NT2/D1 (cell line): ENCODE results near the gene NMRK2.

ENCODE experiments used
- SUZ12 ChIP-seq: IDR thresholded peaks from 2 replicates; pipeline ENCODE4 v1.6.1; 2011; ENCODE audit not compliant: insufficient read length, insufficient read depth; ENCODE audit errors: extremely low read depth
- YY1 ChIP-seq: IDR thresholded peaks from 2 replicates; pipeline ENCODE4 v1.6.1; 2011; ENCODE audit not compliant: insufficient read length, insufficient read depth
- ZNF274 ChIP-seq: IDR thresholded peaks from 2 replicates; pipeline ENCODE4 v1.6.1; 2011; ENCODE audit warnings: mild to moderate bottlenecking, low read depth, low read length

DNA sequence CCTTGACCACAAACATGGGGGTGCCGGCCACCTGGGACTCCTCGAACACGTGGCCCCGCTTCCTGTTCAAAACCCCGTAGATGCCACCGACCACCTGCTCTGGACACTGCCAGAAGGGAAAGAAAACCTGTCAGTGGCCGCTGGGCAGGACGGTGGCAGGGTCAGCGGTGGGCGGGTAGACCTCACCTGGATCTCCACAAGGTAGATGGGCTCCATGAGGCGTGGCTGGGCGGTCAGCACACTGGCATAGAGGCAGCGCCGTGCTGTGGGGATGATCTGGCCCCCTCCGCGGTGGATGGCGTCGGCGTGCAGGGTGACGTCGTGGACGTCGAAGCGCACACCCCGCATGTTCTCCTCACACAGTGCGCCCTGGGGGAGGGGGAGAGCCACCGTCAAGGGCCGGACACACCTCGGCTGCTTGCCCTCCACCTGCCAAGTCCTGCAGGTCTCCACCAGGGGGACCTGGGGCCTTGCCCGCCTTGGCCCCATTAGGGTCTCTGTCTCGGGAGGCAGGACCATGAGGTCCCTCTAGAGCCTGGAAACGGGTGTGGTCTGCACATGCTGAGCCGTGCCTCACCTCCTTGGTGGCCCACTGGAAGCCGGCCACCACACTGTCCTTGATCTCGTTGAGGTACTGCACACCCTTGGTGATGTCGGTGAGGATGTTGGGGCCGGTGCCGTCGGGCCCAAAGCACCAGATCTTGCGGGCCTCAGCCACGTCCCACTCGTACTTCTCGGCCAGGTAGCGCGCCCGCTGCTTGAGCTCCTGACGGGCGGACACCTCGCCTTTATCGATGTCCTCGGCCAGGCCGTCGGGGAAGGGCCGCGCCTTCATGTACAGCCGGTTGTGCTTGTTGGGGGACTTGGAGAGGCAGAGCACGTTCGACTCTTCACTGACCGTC, 44.6 kb downstream of the NMRK2 start:
- TF ChIP-seq YY1 (no peak), ZNF274 (no peak), SUZ12 (no peak)
